A673 (cell line): Measurements from ENCODE around the gene NOX3. TPM values are rescaled to one million over a fixed set of nuclear protein-coding genes. Genes with fewer than 3 reads are reported as not detected.

Experiments used
- BruUV-seq: library from RNA; stranded (reverse); fragments of 400-500 nt; replicated peaks from 2 replicates; lab custom pipeline; 2021; lab: Mats Ljungman, UMichigan
- CTCF ChIA-PET: fragments of 300-600 bp; sonication (Branson Sonifier 250); formaldehyde crosslinking; loops from one replicate; lab custom pipeline; 2022; ENCODE audit warnings: antibody characterized with exemption; lab: Charles Lee
- POLR2A ChIA-PET: fragments of 300-600 bp; sonication (Branson Sonifier 250); formaldehyde crosslinking; loops from one replicate; lab custom pipeline; 2022; ENCODE audit warnings: antibody characterized with exemption; ENCODE audit not compliant: low non-redundant PET; lab: Charles Lee
- DNase-seq: peaks from one replicate; pipeline ENCODE4 v3.0.0-alpha.2; 2015; ENCODE audit warnings: low spot score
- H3K27ac ChIP-seq: fragments of 200-600 bp; sonication (generic); 2 replicates; pipeline ENCODE4 v1.5.1; 2016; ENCODE audit warnings: mixed run types, low read depth, mild to moderate bottlenecking, mixed read lengths, antibody characterized with exemption, low read length; ENCODE audit not compliant: poor library complexity, severe bottlenecking
- H3K27me3 ChIP-seq: fragments of 200-600 bp; sonication (generic); replicated peaks from 2 replicates; pipeline ENCODE4 v1.6.1; 2017; ENCODE audit warnings: mixed run types, low read depth, mild to moderate bottlenecking, mixed read lengths, antibody characterized with exemption, low read length; ENCODE audit not compliant: insufficient read depth, poor library complexity
- H3K36me3 ChIP-seq: fragments of 200-600 bp; sonication (generic); 2 replicates; pipeline ENCODE4 v1.6.1; 2016; ENCODE audit warnings: mixed run types, mild to moderate bottlenecking, mixed read lengths, antibody characterized with exemption, low read length; ENCODE audit not compliant: insufficient read depth, poor library complexity, severe bottlenecking
- H3K4me1 ChIP-seq: fragments of 200-600 bp; sonication (generic); 2 replicates; pipeline ENCODE4 v1.6.1; 2017; ENCODE audit warnings: mixed run types, mild to moderate bottlenecking, mixed read lengths, antibody characterized with exemption, low read length; ENCODE audit not compliant: insufficient read depth, poor library complexity, severe bottlenecking
- H3K4me3 ChIP-seq: fragments of 200-600 bp; sonication (generic); 2 replicates; pipeline ENCODE4 v1.5.1; 2016; ENCODE audit warnings: low read depth, mixed run types, mild to moderate bottlenecking, mixed read lengths, low read length; ENCODE audit not compliant: poor library complexity, severe bottlenecking
- H3K9me3 ChIP-seq: fragments of 200-600 bp; sonication (generic); 2 replicates; pipeline ENCODE4 v1.6.1; 2016; ENCODE audit warnings: mixed run types, low read depth, mild to moderate bottlenecking, mixed read lengths, antibody characterized with exemption, low read length; ENCODE audit not compliant: poor library complexity, severe bottlenecking
- EZH2 ChIP-seq: fragments of 200-600 bp; sonication (generic); IDR thresholded peaks from 2 replicates; pipeline ENCODE4 v1.6.1; 2017; ENCODE audit warnings: borderline replicate concordance, low read depth, mild to moderate bottlenecking, mixed read lengths, antibody characterized with exemption, low read length; ENCODE audit not compliant: poor library complexity, severe bottlenecking
- intact Hi-C: fragments of 100-400 bp; cut with micrococcal nuclease; formaldehyde crosslinking; loops from one replicate; pipeline ENCODE4 v1.10.0; 2022; ENCODE audit not compliant: unreplicated experiment
- total RNA-seq: library from RNA; stranded (reverse); gene quantifications from 2 replicates; pipeline ENCODE4 v1.2.3, GENCODE V29; 2021
- TF ChIP-seq, protein P1 (sequence below): fragments of 300-800, 200-600 bp; sonication (generic); conservative IDR thresholded peaks from 2 replicates; pipeline ENCODE4 v1.5.1; 2017; ENCODE audit warnings: low read depth, mild to moderate bottlenecking, antibody characterized with exemption, low read length, moderate library complexity, mixed read lengths

Gene NOX3
- total RNA-seq, 1 experiment from 2014 or later, result not detected

DNA sequence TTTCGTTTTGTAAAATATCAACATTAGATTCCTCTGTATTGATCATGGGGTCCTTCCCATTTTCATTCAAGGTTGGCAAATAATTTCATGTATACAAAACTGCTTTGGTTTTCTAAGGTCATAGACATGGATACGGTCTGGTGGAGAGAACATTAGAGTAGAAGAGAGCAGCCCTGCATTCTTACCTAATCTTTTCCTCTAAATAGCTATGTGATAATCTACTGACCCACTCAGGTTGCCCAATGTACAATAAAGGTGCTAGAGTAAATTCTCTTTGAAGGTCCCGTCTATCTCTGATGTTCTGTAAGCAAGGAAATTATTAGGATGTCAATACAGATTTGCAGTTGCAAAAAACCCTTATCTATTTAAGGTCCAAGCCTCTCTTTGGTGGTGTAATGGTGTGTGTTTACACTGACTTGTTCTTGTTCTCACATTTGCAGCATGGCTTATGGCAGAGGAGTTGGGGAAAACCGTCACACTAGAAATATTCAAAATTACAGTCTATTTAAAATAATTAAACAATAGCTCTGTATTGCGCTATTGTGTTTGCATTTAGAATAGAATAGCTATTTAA, 31.2 kb upstream of the NOX3 start:
- Histone ChIP-seq H3K36me3 (no peaks in the 10 kb centered on the region), H3K27me3 (no peaks in the 10 kb centered on the region), H3K27ac (no peak overlapping the region), H3K4me3 (no peak overlapping the region), H3K4me1 (peaks cover 5% of the 10 kb centered on the region), H3K9me3 (no peaks in the 10 kb centered on the region)
- DNase-seq, result no peak
- BruUV-seq, result no TSS peak
- intact Hi-C loops, result no loop called here
- ChIA-PET POLR2A (interaction anchor here (0.6 kb wide), 1 partner anchor 140 kb away, joined by 13 read pairs; no protein-coding TSS in a partner anchor), CTCF (no interaction called here)
- TF ChIP-seq EZH2, result no peak
- TF ChIP-seq, protein P1, sequence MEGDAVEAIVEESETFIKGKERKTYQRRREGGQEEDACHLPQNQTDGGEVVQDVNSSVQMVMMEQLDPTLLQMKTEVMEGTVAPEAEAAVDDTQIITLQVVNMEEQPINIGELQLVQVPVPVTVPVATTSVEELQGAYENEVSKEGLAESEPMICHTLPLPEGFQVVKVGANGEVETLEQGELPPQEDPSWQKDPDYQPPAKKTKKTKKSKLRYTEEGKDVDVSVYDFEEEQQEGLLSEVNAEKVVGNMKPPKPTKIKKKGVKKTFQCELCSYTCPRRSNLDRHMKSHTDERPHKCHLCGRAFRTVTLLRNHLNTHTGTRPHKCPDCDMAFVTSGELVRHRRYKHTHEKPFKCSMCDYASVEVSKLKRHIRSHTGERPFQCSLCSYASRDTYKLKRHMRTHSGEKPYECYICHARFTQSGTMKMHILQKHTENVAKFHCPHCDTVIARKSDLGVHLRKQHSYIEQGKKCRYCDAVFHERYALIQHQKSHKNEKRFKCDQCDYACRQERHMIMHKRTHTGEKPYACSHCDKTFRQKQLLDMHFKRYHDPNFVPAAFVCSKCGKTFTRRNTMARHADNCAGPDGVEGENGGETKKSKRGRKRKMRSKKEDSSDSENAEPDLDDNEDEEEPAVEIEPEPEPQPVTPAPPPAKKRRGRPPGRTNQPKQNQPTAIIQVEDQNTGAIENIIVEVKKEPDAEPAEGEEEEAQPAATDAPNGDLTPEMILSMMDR, result no peak

DNA sequence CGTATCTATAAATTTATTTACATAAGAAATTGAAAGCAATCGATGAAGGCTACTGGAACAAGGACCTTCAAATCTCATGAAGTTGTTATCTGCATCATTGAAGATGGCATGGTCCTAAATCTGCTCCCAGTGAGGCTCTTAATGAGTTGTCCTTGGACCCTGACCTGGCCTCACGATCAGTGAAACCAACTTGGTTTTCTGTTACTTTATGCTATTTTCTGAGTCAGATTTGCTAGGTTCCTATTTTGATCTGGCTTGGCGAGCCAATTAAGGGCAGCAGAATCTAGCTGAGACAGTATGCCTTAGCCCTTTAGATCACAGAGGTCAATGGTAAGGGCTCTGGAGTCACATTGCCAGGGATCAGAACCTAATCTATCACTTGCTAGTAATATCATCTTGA, 30.1 kb upstream of the NOX3 start:
- no peak for DNase-seq
- Histone ChIP-seq H3K4me1 (peaks cover 5% of the 10 kb centered on the region), H3K36me3 (no peaks in the 10 kb centered on the region), H3K4me3 (no peak overlapping the region), H3K27ac (no peak overlapping the region), H3K27me3 (no peaks in the 10 kb centered on the region), H3K9me3 (no peaks in the 10 kb centered on the region)
- BruUV-seq, result no TSS peak
- intact Hi-C loops, result no loop called here
- TF ChIP-seq EZH2, result no peak
- TF ChIP-seq, protein P1, result no peak
- ChIA-PET POLR2A (no interaction called here), CTCF (no interaction called here)

DNA sequence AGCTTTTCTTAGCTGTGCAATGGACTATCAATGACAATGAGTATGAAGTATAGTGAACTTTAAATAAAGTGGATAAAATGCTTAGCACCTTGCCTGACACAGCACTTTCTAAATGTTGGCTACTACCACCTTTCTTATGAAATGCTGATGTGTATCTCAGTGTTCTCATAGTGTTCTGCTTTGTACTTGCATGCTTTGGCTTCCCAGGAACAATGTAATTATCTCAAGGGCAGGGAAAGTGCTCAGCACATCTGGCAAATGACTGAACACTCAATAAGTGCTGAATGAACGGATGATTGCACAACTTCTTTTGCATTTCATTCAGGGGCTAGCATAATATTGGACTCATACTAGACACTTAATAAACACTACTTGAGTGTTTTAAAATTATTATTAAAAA, 28.2 kb upstream of the NOX3 start:
- peaks cover 5% of the 10 kb centered on the region for H3K4me1 ChIP-seq
- TF ChIP-seq, protein P1, result no peak
- no peak for TF ChIP-seq EZH2
- no peaks in the 10 kb centered on the region for H3K36me3 ChIP-seq
- H3K9me3 ChIP-seq, result no peaks in the 10 kb centered on the region
- intact Hi-C loops, result no loop called here
- DNase-seq, result peak; percentile 54
- ChIA-PET POLR2A (no interaction called here), CTCF (no interaction called here)
- no peaks in the 10 kb centered on the region for H3K27me3 ChIP-seq
- no peak overlapping the region for H3K27ac ChIP-seq
- BruUV-seq, result no TSS peak
- H3K4me3 ChIP-seq, result no peak overlapping the region
